ENCODE measurements around the gene PRPH. TPM values are rescaled to one million over a fixed set of nuclear protein-coding genes. Genes with fewer than 3 reads are reported as not detected.
"Not testable (repeated sequence)": the region's sequence is repeated elsewhere in the genome, so short reads cannot be mapped to it uniquely, and the experiment has no call there.

Gene PRPH
- total and polyA plus RNA-seq, 10 of the 15 experiments (the other 5 are each of a cell fraction or from before 2014, with no cell fraction given), result 0.09 to 0.45 (median 0.19) TPM; not detected in 3

DNA sequence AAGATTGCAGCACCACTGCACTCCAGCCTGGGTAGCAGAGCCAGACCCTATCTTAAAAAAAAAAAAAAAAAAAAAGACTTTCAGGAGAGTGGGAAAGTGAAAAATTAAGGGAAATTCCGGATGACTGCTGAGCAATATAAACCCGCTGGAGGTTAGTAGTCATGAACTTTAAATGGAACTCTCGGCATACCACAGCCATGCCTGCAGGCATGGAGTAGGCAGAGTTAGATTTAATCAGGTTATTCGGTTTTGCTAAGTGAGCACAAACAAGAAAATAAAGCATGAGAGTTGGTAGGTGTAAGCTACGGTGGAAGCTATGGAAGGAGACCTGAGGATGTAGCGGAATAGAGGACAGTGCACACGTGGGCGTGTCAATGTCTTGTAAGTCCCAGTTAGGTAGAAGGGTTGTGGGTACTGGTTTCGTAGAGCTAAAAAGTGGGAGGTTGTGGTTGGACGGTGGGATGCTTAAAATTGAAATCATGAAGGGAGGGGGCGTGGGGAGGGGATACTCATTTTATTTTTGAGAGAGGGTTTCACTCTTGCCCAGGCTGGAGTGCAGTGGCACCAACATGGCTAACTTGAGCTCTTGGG, 41.8 kb upstream of the PRPH start:
- H3K9ac ChIP-seq (ENCODE audit: control insufficient read depth, insufficient read depth, low read length), result no peak overlapping the region
- POLR2A ChIA-PET, result no interaction called here

DNA sequence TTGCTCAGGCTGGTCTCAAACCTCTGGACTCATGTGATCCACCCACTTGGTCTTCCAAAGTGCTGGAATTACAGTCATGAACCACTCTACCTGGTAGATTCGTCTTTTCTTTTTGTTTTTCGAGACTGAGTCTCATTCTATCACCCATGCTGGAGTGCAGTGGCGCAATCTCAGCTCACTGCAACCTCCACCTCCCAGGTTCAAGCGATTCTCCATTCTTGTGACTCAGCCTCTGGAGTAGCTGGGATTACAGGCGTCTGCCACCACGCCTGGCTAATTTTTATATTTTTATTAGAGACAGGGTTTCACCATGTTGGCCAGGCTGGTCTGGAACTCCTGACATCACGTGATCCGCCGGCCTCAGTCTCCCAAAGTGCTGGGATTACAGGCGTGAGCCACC, 39.5 kb upstream of the PRPH start:
- WGBS (ENCODE audit: insufficient coverage, insufficient replicate concordance, low lambda C conversion rate, missing lambda C conversion rate), result 91% methylated on average over 10 of the region's 10 CpGs

More for the DNA sequence above, 41.8 kb upstream of the PRPH start:
- no peak for TF ChIP-seq NR2C2 (IDR thresholded peaks at IDR 0.05; ENCODE audit: borderline replicate concordance, control insufficient read depth, insufficient read length, low read depth)
- no peak for TF ChIP-seq JUNB (IDR thresholded peaks at IDR 0.05)
- TF ChIP-seq, protein P1, sequence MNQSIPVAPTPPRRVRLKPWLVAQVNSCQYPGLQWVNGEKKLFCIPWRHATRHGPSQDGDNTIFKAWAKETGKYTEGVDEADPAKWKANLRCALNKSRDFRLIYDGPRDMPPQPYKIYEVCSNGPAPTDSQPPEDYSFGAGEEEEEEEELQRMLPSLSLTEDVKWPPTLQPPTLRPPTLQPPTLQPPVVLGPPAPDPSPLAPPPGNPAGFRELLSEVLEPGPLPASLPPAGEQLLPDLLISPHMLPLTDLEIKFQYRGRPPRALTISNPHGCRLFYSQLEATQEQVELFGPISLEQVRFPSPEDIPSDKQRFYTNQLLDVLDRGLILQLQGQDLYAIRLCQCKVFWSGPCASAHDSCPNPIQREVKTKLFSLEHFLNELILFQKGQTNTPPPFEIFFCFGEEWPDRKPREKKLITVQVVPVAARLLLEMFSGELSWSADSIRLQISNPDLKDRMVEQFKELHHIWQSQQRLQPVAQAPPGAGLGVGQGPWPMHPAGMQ (IDR thresholded peaks at IDR 0.05; ENCODE audit: borderline replicate concordance), result no peak
- no peak overlapping the region for H2AFZ ChIP-seq (ENCODE audit: control insufficient read depth, low read depth, low read length)
- SMC1A ChIA-PET (ENCODE audit: uncharacterized antibody, unreplicated experiment), result no interaction called here
- DNase-seq (ENCODE audit: low read depth, low spot score) (no peak), FAIRE-seq (no peak), ATAC-seq (no peak)
- H3K4me3 ChIP-seq, result no peak overlapping the region
- intact Hi-C loops (cut with micrococcal nuclease; ENCODE audit: unreplicated experiment) (no loop called here), in situ Hi-C loops (cut with MboI) (no loop called here)
- no peaks in the 10 kb centered on the region for H3K9me3 ChIP-seq (replicated peaks; ENCODE audit: control insufficient read depth, insufficient read depth, low read length)
- BruUV-seq (replicated peaks), result no TSS peak
- H4K20me1 ChIP-seq (ENCODE audit: control insufficient read depth, insufficient read depth), result no peaks in the 10 kb centered on the region
- CTCF ChIA-PET, result interaction anchor here (1.4 kb wide), 1 partner anchor 106 kb away, joined by 3 read pairs; no protein-coding TSS in a partner anchor
- H3K79me2 ChIP-seq (ENCODE audit: control insufficient read depth, insufficient read depth, low read length), result no peaks in the 10 kb centered on the region
- no peak overlapping the region for H3K27ac ChIP-seq (ENCODE audit: control insufficient read depth, insufficient read depth)
- no peaks in the 10 kb centered on the region for H3K36me3 ChIP-seq (ENCODE audit: control insufficient read depth in 2 of 2, insufficient read depth in 2 of 2, low read length in 1 of 2)
- no peak overlapping the region for H3K4me2 ChIP-seq (ENCODE audit: control insufficient read depth, insufficient read depth)
- no peaks in the 10 kb centered on the region for H3K4me1 ChIP-seq (ENCODE audit: control insufficient read depth, insufficient read depth, low read length)
- RAD21 ChIA-PET (ENCODE audit: unreplicated experiment), result interaction anchor here (0.6 kb wide), 1 partner anchor 422 kb away, joined by 3 read pairs; no protein-coding TSS in a partner anchor
- 71% methylated on average over 11 of the region's 11 CpGs for WGBS (ENCODE audit: insufficient coverage, insufficient replicate concordance, low lambda C conversion rate, missing lambda C conversion rate)
- H3K27me3 ChIP-seq (replicated peaks in 1 of 2; ENCODE audit: control insufficient read depth in 2 of 2, insufficient read depth in 2 of 2, low read length in 1 of 2), result no peaks in the 10 kb centered on the region

More for the DNA sequence above, 39.5 kb upstream of the PRPH start:
- H4K20me1 ChIP-seq (ENCODE audit: control insufficient read depth, insufficient read depth); ATAC-seq; H3K27me3 ChIP-seq (replicated peaks in 1 of 2; ENCODE audit: control insufficient read depth in 2 of 2, insufficient read depth in 2 of 2, low read length in 1 of 2); H3K9ac ChIP-seq (ENCODE audit: control insufficient read depth, insufficient read depth, low read length); H3K4me1 ChIP-seq (ENCODE audit: control insufficient read depth, insufficient read depth, low read length); DNase-seq (ENCODE audit: low read depth, low spot score); H3K27ac ChIP-seq (ENCODE audit: control insufficient read depth, insufficient read depth); in situ Hi-C loops (cut with MboI); H3K4me2 ChIP-seq (ENCODE audit: control insufficient read depth, insufficient read depth); RAD21 ChIA-PET (ENCODE audit: unreplicated experiment); H3K4me3 ChIP-seq; intact Hi-C loops (cut with micrococcal nuclease; ENCODE audit: unreplicated experiment); H2AFZ ChIP-seq (ENCODE audit: control insufficient read depth, low read depth, low read length); FAIRE-seq; H3K79me2 ChIP-seq (ENCODE audit: control insufficient read depth, insufficient read depth, low read length); BruUV-seq (replicated peaks); H3K9me3 ChIP-seq (replicated peaks; ENCODE audit: control insufficient read depth, insufficient read depth, low read length); H3K36me3 ChIP-seq (ENCODE audit: control insufficient read depth in 2 of 2, insufficient read depth in 2 of 2, low read length in 1 of 2): not testable (repeated sequence)
- ChIA-PET SMC1A (ENCODE audit: uncharacterized antibody, unreplicated experiment) (interaction anchor here (0.9 kb wide), 1 partner anchor 11 kb away, joined by 3 read pairs; no protein-coding TSS in a partner anchor), POLR2A (interaction anchor here (0.6 to 1.2 kb wide), 2 partner anchors 11 to 238 kb away, joined by 3 to 4 read pairs; no protein-coding TSS in a partner anchor), CTCF (interaction anchor here (0.8 to 1.2 kb wide), 3 partner anchors 8 to 91 kb away, joined by 3 to 5 read pairs (median 4); partner anchors contain the start of gene DNAJC22)
